HG03520 (cell line): ENCODE measurements around the gene LIPI.
"Not testable (repeated sequence)": the region's sequence is repeated elsewhere in the genome, so short reads cannot be mapped to it uniquely, and the experiment has no call there.

Experiments
- ATAC-seq: cut with Tn5 transposase; IDR thresholded peaks from one replicate; pipeline ENCODE4 v1.9.1; 2021; ENCODE audit warnings: mild to moderate bottlenecking, moderate library complexity; ENCODE audit not compliant: unreplicated experiment

LIPI gene

GRCh38 chr21:14210738-14211137, at the start of gene LIPI:
TSS of gene LIPI (minus strand) at chr21:14210955. CDS start at chr21:14210845, 110 bp downstream.
- no peak for ATAC-seq

GRCh38 chr21:14260174-14260764, 49.5 kb upstream of the LIPI start:
- ATAC-seq: no peak

GRCh38 chr21:14259747-14260146, 49.0 kb upstream of the LIPI start:
- no peak for ATAC-seq

GRCh38 chr21:14251336-14251735, 40.6 kb upstream of the LIPI start:
- ATAC-seq: no peak

- no peak for ATAC-seq
These were observed 35.0 kb upstream of the LIPI start for GRCh38 chr21:14245711-14246110.

- ATAC-seq: no peak
These were observed 34.2 kb upstream of the LIPI start for GRCh38 chr21:14244911-14245310.

GRCh38 chr21:14243874-14244273, 33.1 kb upstream of the LIPI start:
- no peak for ATAC-seq

GRCh38 chr21:14243461-14243860, 32.7 kb upstream of the LIPI start:
- ATAC-seq: no peak

GRCh38 chr21:14241297-14241696, 30.5 kb upstream of the LIPI start:
- no peak for ATAC-seq

GRCh38 chr21:14239281-14239680, 28.5 kb upstream of the LIPI start:
- ATAC-seq: no peak

- ATAC-seq: no peak
These were observed 25.4 kb upstream of the LIPI start for GRCh38 chr21:14236180-14236579.

- no peak for ATAC-seq
These were observed 24.3 kb upstream of the LIPI start for GRCh38 chr21:14235101-14235500.

- ATAC-seq: no peak
These were observed 18.6 kb upstream of the LIPI start for GRCh38 chr21:14229399-14229798.

- ATAC-seq: no peak
These were observed 12.6 kb upstream of the LIPI start for GRCh38 chr21:14223365-14223764.

- ATAC-seq: peak; percentile 96
These were observed 5.4 kb upstream of the LIPI start, which contains the start of gene RBM11 for GRCh38 chr21:14215971-14216641. TSS of gene RBM11 (plus strand) at chr21:14216157. CDS start at chr21:14216187, 30 bp downstream.

- no peak for ATAC-seq
These were observed 2.4 kb upstream of the LIPI start for GRCh38 chr21:14213164-14213563.

GRCh38 chr21:14206222-14206621, 4.5 kb downstream of the LIPI start:
- no peak for ATAC-seq

- ATAC-seq: not testable (repeated sequence)
These were observed 44.1 kb downstream of the LIPI start for GRCh38 chr21:14166463-14167223.

GRCh38 chr21:14143999-14144398, 66.8 kb downstream of the LIPI start:
- no peak for ATAC-seq

- ATAC-seq: no peak
These were observed 86.5 kb downstream of the LIPI start for GRCh38 chr21:14124266-14124665.

GRCh38 chr21:14121719-14122118, 89.0 kb downstream of the LIPI start:
- ATAC-seq: no peak
